ENCODE measurements around the gene LIPJ. TPM values are rescaled to one million over a fixed set of nuclear protein-coding genes. Genes with fewer than 3 reads are reported as not detected.

The LIPJ gene
- total and polyA plus RNA-seq, 8 donors: 0.55 to 5.3 (median 0.92) TPM; not detected in 5

- H3K4me1 ChIP-seq: peaks cover 5 to 25% (median 13%) of the 10 kb centered on the region in 4 donors
- H3K36me3 ChIP-seq: no peaks in the 10 kb centered on the region
- H3K9me3 ChIP-seq: no peaks in the 10 kb centered on the region
- DNase-seq: no peak
- H3K4me3 ChIP-seq: no peak overlapping the region
- peak overlapping the region in 2 of 5 donors; percentile 75 to 78 for H3K27ac ChIP-seq
- TF ChIP-seq CTCF (IDR thresholded peaks at IDR 0.05): no peak
- no peak for TF ChIP-seq EP300 (IDR thresholded peaks at IDR 0.05)
- TF ChIP-seq POLR2A (IDR thresholded peaks at IDR 0.05): no peak
- TF ChIP-seq POLR2AphosphoS5 (IDR thresholded peaks at IDR 0.05): no peak
- 67 to 84% (median 74%) methylated on average over 4 of the region's 4 CpGs for WGBS, 5 donors
- intact Hi-C loops (cut with DNase I; ENCODE audit: low total_unique reads): no loop called here
- H3K27me3 ChIP-seq: no peaks in the 10 kb centered on the region
Observed at GRCh38 chr10:88542522-88542921, 44.0 kb upstream of the LIPJ start.

- no peak for TF ChIP-seq EP300 (IDR thresholded peaks at IDR 0.05)
- 90 to 98% (median 93%) methylated on average over 2 of the region's 2 CpGs for WGBS, 5 donors
- peaks cover 3 to 23% (median 6%) of the 10 kb centered on the region in 4 donors for H3K4me1 ChIP-seq
- DNase-seq: no peak
- intact Hi-C loops (cut with DNase I; ENCODE audit: low total_unique reads): no loop called here
- H3K4me3 ChIP-seq: no peak overlapping the region
- H3K9me3 ChIP-seq: no peaks in the 10 kb centered on the region
- no peaks in the 10 kb centered on the region for H3K27me3 ChIP-seq
- H3K36me3 ChIP-seq: no peaks in the 10 kb centered on the region
- H3K27ac ChIP-seq: no peak overlapping the region
Observed at GRCh38 chr10:88544140-88544870, 42.3 kb upstream of the LIPJ start.

- Histone ChIP-seq H3K27me3 (no peaks in the 10 kb centered on the region), H3K36me3 (no peaks in the 10 kb centered on the region), H3K27ac (no peak overlapping the region), H3K9me3 (no peaks in the 10 kb centered on the region), H3K4me1 (peaks cover 0 to 17% (median 5%) of the 10 kb centered on the region in 4 donors), H3K4me3 (no peak overlapping the region)
- intact Hi-C loops (cut with DNase I; ENCODE audit: low total_unique reads): no loop called here
- DNase-seq: no peak
- 55 to 75% (median 63%) methylated on average over 4 of the region's 4 CpGs for WGBS, 5 donors
- TF ChIP-seq POLR2A (IDR thresholded peaks at IDR 0.05): no peak
- no peak for TF ChIP-seq POLR2AphosphoS5 (IDR thresholded peaks at IDR 0.05)
- TF ChIP-seq CTCF (IDR thresholded peaks at IDR 0.05): no peak
- no peak for TF ChIP-seq EP300 (IDR thresholded peaks at IDR 0.05)
Observed at GRCh38 chr10:88545359-88545758, 41.2 kb upstream of the LIPJ start.

- Histone ChIP-seq H3K4me1 (peaks cover 0 to 7% (median 4%) of the 10 kb centered on the region in 4 donors), H3K27ac (no peak overlapping the region), H3K36me3 (no peaks in the 10 kb centered on the region), H3K9me3 (no peaks in the 10 kb centered on the region), H3K4me3 (no peak overlapping the region), H3K27me3 (no peaks in the 10 kb centered on the region)
- 23 to 53% (median 45%) methylated on average over 3 of the region's 3 CpGs for WGBS, 5 donors
- intact Hi-C loops (cut with DNase I; ENCODE audit: low total_unique reads): no loop called here
- no peak for DNase-seq
- TF ChIP-seq POLR2AphosphoS5 (IDR thresholded peaks at IDR 0.05) (no peak), POLR2A (IDR thresholded peaks at IDR 0.05) (no peak)
Observed at GRCh38 chr10:88546497-88546896, 40.1 kb upstream of the LIPJ start.

- 89 to 97% (median 94%) methylated on average over 2 of the region's 2 CpGs for WGBS, 5 donors
- H3K27ac ChIP-seq: no peak overlapping the region
- no peaks in the 10 kb centered on the region for H3K27me3 ChIP-seq
- DNase-seq: no peak
- TF ChIP-seq EP300 (IDR thresholded peaks at IDR 0.05) (no peak), POLR2A (IDR thresholded peaks at IDR 0.05) (no peak), CTCF (IDR thresholded peaks at IDR 0.05) (no peak), POLR2AphosphoS5 (IDR thresholded peaks at IDR 0.05) (no peak)
- no peak overlapping the region for H3K4me3 ChIP-seq
- no peaks in the 10 kb centered on the region for H3K36me3 ChIP-seq
- intact Hi-C loops (cut with DNase I; ENCODE audit: low total_unique reads): no loop called here
- H3K9me3 ChIP-seq: no peaks in the 10 kb centered on the region
- H3K4me1 ChIP-seq: peaks cover 0 to 11% (median 5%) of the 10 kb centered on the region in 4 donors
Observed at GRCh38 chr10:88551246-88551645, 35.3 kb upstream of the LIPJ start.
